ENCODE measurements around the gene KCNK6. TPM values are rescaled to one million over a fixed set of nuclear protein-coding genes. Genes with fewer than 3 reads are reported as not detected.
A peak's percentile ranks its signal among the peaks of the same experiment; 100 is the strongest.

KCNK6 gene
- total and polyA plus RNA-seq, 8 donors: under 0.01 to 32.2 (median 7.4) TPM

DNA sequence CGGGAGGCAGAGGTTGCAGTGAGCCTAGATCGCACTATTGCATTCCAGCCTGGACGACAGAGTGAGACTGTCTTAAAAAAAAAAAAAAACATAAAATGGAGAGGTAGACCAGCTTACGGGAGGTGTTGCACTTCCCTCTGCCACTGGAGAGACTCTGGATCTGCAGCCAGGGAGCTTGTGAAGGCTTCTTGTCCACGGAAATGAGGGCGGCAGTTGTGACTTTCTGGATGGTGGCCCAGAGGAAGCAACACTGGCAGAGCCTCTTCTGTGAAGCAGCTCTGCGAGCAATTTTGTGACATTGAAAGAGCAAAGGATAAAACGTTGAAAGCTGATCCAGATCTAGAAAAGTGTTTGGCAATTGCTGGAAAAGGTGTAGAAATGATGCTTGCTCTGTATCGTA, 44.9 kb upstream of the KCNK6 start:
- intact Hi-C loops (cut with DNase I; ENCODE audit: low total_unique reads): no loop called here
- H3K9me3 ChIP-seq: no peaks in the 10 kb centered on the region
- WGBS, 5 donors: 30 to 45% (median 40%) methylated on average over 9 of the region's 9 CpGs
- DNase-seq: no peak
- no peaks in the 10 kb centered on the region for H3K27me3 ChIP-seq
- TF ChIP-seq, protein P1, sequence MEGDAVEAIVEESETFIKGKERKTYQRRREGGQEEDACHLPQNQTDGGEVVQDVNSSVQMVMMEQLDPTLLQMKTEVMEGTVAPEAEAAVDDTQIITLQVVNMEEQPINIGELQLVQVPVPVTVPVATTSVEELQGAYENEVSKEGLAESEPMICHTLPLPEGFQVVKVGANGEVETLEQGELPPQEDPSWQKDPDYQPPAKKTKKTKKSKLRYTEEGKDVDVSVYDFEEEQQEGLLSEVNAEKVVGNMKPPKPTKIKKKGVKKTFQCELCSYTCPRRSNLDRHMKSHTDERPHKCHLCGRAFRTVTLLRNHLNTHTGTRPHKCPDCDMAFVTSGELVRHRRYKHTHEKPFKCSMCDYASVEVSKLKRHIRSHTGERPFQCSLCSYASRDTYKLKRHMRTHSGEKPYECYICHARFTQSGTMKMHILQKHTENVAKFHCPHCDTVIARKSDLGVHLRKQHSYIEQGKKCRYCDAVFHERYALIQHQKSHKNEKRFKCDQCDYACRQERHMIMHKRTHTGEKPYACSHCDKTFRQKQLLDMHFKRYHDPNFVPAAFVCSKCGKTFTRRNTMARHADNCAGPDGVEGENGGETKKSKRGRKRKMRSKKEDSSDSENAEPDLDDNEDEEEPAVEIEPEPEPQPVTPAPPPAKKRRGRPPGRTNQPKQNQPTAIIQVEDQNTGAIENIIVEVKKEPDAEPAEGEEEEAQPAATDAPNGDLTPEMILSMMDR (IDR thresholded peaks at IDR 0.05): no peak
- TF ChIP-seq EP300 (IDR thresholded peaks at IDR 0.05) (no peak), POLR2AphosphoS5 (IDR thresholded peaks at IDR 0.05) (no peak), POLR2A (IDR thresholded peaks at IDR 0.05) (no peak)
- H3K4me1 ChIP-seq: peaks cover 46 to 76% (median 69%) of the 10 kb centered on the region in 4 donors
- H3K4me3 ChIP-seq: no peak overlapping the region
- H3K27ac ChIP-seq: peak overlapping the region in 4 of 5 donors; percentile 16 to 48 (median 26)
- no peaks in the 10 kb centered on the region for H3K36me3 ChIP-seq

DNA sequence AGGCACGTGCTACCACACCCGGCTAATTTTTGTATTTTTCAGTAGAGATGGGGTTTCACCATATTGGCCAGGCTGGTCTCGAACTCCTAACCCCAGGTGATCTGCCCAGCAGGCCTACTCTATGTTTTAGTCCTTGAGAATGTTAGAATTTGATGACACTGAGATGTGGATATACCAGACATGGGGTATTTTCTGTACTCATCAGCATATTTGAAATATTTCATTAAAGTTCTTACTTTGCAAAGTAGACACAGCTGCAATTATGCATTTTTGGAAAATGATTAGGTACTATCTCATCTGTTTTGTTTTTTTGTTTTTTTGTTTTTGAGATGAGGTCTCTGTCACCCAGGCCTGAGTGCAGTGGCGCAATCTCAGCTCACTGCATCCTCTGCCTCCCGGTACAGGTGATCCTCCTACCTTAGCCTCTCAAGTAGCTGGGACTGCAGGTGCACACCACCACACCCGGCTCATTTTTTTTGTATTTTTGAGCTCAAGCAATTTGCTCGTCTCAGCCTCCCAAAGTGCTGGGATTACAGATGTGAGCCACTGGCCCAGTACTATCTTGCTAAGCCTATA, 42.6 kb upstream of the KCNK6 start:
- peak overlapping the region in 4 of 5 donors; percentile 45 to 80 (median 70) for H3K27ac ChIP-seq
- H3K4me3 ChIP-seq: no peak overlapping the region
- intact Hi-C loops (cut with DNase I; ENCODE audit: low total_unique reads): no loop called here
- TF ChIP-seq, protein P1 (IDR thresholded peaks at IDR 0.05): no peak
- TF ChIP-seq EP300 (IDR thresholded peaks at IDR 0.05) (no peak), POLR2AphosphoS5 (IDR thresholded peaks at IDR 0.05) (no peak), POLR2A (IDR thresholded peaks at IDR 0.05) (no peak)
- peaks cover 48 to 71% (median 63%) of the 10 kb centered on the region in 4 donors for H3K4me1 ChIP-seq
- WGBS, 5 donors: 89 to 91% (median 90%) methylated on average over 7 of the region's 7 CpGs
- DNase-seq: no peak
- no peaks in the 10 kb centered on the region for H3K9me3 ChIP-seq
- no peaks in the 10 kb centered on the region for H3K27me3 ChIP-seq
- H3K36me3 ChIP-seq: peaks cover 0 to 5% (median 0%) of the 10 kb centered on the region in 4 donors

DNA sequence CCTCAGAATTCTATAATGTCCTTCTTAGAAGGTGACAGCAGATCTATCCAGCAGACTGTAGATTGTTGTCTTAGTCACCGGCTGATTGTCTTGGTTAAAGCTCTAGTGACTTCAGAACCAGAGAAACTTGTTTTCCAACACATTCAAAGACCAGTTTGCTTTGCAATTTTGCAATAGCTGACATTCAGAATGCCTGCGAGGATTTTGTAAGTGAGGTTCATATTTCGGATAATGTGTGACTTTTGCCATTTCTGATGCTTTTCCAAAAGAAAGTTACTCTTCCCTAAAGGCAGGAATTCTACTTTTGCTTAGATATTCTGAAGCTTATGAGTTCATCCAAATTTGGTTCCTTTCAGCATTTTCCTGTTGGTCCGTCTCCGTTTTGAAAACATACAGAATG, 42.1 kb upstream of the KCNK6 start:
- H3K27ac ChIP-seq: peak overlapping the region in 4 of 5 donors; percentile 45 to 80 (median 70)
- H3K4me1 ChIP-seq: peaks cover 48 to 68% (median 63%) of the 10 kb centered on the region in 4 donors
- TF ChIP-seq POLR2AphosphoS5 (IDR thresholded peaks at IDR 0.05) (peak in 1 of 3 donors; percentile 44), POLR2A (IDR thresholded peaks at IDR 0.05) (no peak), EP300 (IDR thresholded peaks at IDR 0.05) (no peak)
- TF ChIP-seq, protein P1 (IDR thresholded peaks at IDR 0.05): no peak
- H3K4me3 ChIP-seq: no peak overlapping the region
- WGBS, 5 donors: 33 to 50% (median 39%) methylated on average over 5 of the region's 5 CpGs
- peaks cover 0 to 5% (median 0%) of the 10 kb centered on the region in 4 donors for H3K36me3 ChIP-seq
- peak in 1 of 2 donors; percentile 73 for DNase-seq
- no peaks in the 10 kb centered on the region for H3K9me3 ChIP-seq
- intact Hi-C loops (cut with DNase I; ENCODE audit: low total_unique reads): no loop called here
- H3K27me3 ChIP-seq: no peaks in the 10 kb centered on the region

DNA sequence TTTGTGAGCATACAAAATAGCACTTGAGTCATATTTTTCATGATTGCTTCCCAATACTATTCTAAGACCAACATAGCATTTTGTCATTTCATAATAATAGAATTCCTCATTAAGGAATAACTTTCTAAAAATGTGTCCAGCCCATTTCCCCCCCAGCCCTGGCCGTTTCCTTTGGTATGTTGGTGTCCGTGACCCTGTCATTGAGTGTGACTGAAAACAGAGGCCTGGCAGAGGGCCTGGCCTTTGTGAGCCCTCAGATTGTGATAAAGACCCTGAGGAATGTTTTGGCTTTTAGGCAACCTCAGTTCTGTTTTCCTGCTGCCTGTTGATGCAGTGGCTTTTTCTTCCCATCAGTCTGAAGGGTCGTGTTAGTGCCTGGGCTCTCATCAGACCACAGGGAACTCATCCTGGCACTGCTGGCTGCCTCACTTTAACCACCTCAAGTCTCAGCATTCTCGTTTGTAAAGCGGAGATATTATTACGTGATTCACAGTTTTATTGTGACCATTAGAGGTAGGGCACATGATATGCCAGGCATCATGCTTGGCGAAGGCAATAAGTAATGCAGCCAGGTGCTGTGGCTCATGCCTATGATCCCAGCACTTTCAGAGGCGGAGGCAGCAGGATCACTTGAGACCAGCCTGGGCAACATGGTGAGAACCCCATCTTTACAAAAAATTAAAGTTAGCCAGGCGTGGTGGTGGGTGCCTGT, 41.5 kb upstream of the KCNK6 start:
- intact Hi-C loops (cut with DNase I; ENCODE audit: low total_unique reads): no loop called here
- H3K4me1 ChIP-seq: peaks cover 48 to 70% (median 59%) of the 10 kb centered on the region in 4 donors
- WGBS, 5 donors: 47 to 54% (median 49%) methylated on average over 9 of the region's 9 CpGs

More for the DNA sequence above, 41.5 kb upstream of the KCNK6 start:
- H3K9me3 ChIP-seq: no peaks in the 10 kb centered on the region
- TF ChIP-seq POLR2AphosphoS5 (IDR thresholded peaks at IDR 0.05): peak in 1 of 3 donors; percentile 38
- TF ChIP-seq POLR2A (IDR thresholded peaks at IDR 0.05): no peak
- peak; percentile 39 to 50 for DNase-seq
- H3K4me3 ChIP-seq: no peak overlapping the region
- peak overlapping the region; percentile 2 to 80 (median 67) for H3K27ac ChIP-seq
- H3K27me3 ChIP-seq: no peaks in the 10 kb centered on the region
- peaks cover 0 to 5% (median 0%) of the 10 kb centered on the region in 4 donors for H3K36me3 ChIP-seq

Data from stomach (tissue), 9 donors.